ENCODE measurements around the gene SLC35G2.
"Not testable (repeated sequence)": the region's sequence is repeated elsewhere in the genome, so short reads cannot be mapped to it uniquely, and the experiment has no call there.

The SLC35G2 gene

GRCh38 chr3:136893848-136894443, 75.0 kb downstream of the SLC35G2 start:
- Histone ChIP-seq H3K4me3 (ENCODE audit: severe bottlenecking) (no peak overlapping the region), H3K36me3 (ENCODE audit: low read depth) (peaks cover 22% of the 10 kb centered on the region), H3K4me1 (ENCODE audit: insufficient read depth, poor library complexity, severe bottlenecking) (peaks cover 13% of the 10 kb centered on the region), H3K27ac (ENCODE audit: poor library complexity, severe bottlenecking) (peak overlapping the region; percentile 35), H3K27me3 (ENCODE audit: insufficient read depth, poor library complexity, severe bottlenecking) (no peaks in the 10 kb centered on the region), H3K9me3 (ENCODE audit: severe bottlenecking) (no peaks in the 10 kb centered on the region)
- ATAC-seq (ENCODE audit: low read depth) (peak; percentile 95), DNase-seq (ENCODE audit: low spot score) (no peak)
- no peak for TF ChIP-seq CTCF (IDR thresholded peaks at IDR 0.05; ENCODE audit: poor library complexity, severe bottlenecking)

DNA sequence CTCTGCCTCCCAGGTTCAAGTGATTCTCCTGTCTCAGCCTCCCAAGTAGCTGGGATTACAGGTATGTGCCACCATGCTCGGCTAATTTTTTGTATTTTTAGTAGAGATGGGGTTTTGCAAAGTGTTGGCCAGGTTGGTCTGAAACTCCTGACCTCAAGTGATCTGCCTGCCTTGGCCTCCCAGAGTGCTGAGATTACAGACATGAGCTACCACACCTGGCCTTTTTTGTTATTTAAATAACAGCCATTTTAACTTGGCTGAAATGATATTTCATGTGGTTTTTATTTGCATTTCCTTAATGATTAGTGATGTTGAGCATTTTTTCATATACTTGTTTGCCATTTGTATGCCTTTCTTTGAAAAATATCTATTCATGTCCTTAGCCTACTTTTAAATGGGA, 78.2 kb downstream of the SLC35G2 start:
- Histone ChIP-seq H3K36me3 (ENCODE audit: low read depth) (peaks cover 26% of the 10 kb centered on the region), H3K4me1 (ENCODE audit: insufficient read depth, poor library complexity, severe bottlenecking) (peaks cover 13% of the 10 kb centered on the region)
- DNase-seq (ENCODE audit: low spot score); H3K4me3 ChIP-seq (ENCODE audit: severe bottlenecking); H3K27ac ChIP-seq (ENCODE audit: poor library complexity, severe bottlenecking); H3K9me3 ChIP-seq (ENCODE audit: severe bottlenecking); H3K27me3 ChIP-seq (ENCODE audit: insufficient read depth, poor library complexity, severe bottlenecking); ATAC-seq (ENCODE audit: low read depth): not testable (repeated sequence)

- no peak overlapping the region for H3K27ac ChIP-seq (ENCODE audit: poor library complexity, severe bottlenecking)
- H3K4me3 ChIP-seq (ENCODE audit: severe bottlenecking) = no peak overlapping the region
- no peaks in the 10 kb centered on the region for H3K9me3 ChIP-seq (ENCODE audit: severe bottlenecking)
- H3K36me3 ChIP-seq (ENCODE audit: low read depth) = peaks cover 30% of the 10 kb centered on the region
- ATAC-seq (ENCODE audit: low read depth) (no peak), DNase-seq (ENCODE audit: low spot score) (no peak)
- peaks cover 8% of the 10 kb centered on the region for H3K4me1 ChIP-seq (ENCODE audit: insufficient read depth, poor library complexity, severe bottlenecking)
- no peaks in the 10 kb centered on the region for H3K27me3 ChIP-seq (ENCODE audit: insufficient read depth, poor library complexity, severe bottlenecking)
- TF ChIP-seq CTCF (IDR thresholded peaks at IDR 0.05; ENCODE audit: poor library complexity, severe bottlenecking) = no peak
Observed at GRCh38 chr3:136898549-136898948, 79.6 kb downstream of the SLC35G2 start.

DNA sequence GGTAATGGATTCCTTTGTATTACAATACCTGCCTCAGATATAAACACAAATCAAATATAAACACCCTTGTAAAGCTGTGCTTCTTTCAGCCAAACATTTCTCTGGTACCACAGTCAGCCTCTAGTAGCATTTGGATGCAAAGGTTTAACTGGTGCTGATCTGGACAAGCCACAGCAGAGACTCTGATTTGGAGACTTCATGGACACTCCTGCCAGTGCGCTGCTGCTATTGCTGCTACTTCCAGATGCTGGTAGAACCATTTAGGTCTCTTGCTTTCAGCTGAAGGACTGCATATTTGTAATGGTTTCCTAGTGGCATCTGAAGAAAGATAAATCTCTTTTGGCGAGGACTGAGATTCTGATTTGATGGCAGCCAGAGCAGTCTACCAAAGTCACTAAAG, 80.0 kb downstream of the SLC35G2 start:
- ATAC-seq (ENCODE audit: low read depth) = no peak
- no peak overlapping the region for H3K27ac ChIP-seq (ENCODE audit: poor library complexity, severe bottlenecking)
- peaks cover 4% of the 10 kb centered on the region for H3K4me1 ChIP-seq (ENCODE audit: insufficient read depth, poor library complexity, severe bottlenecking)
- H3K4me3 ChIP-seq (ENCODE audit: severe bottlenecking) = no peak overlapping the region
- no peak for DNase-seq (ENCODE audit: low spot score)
- peaks cover 30% of the 10 kb centered on the region for H3K36me3 ChIP-seq (ENCODE audit: low read depth)
- no peak for TF ChIP-seq CTCF (IDR thresholded peaks at IDR 0.05; ENCODE audit: poor library complexity, severe bottlenecking)
- peaks cover 3% of the 10 kb centered on the region for H3K9me3 ChIP-seq (ENCODE audit: severe bottlenecking)
- H3K27me3 ChIP-seq (ENCODE audit: insufficient read depth, poor library complexity, severe bottlenecking) = no peaks in the 10 kb centered on the region

DNA sequence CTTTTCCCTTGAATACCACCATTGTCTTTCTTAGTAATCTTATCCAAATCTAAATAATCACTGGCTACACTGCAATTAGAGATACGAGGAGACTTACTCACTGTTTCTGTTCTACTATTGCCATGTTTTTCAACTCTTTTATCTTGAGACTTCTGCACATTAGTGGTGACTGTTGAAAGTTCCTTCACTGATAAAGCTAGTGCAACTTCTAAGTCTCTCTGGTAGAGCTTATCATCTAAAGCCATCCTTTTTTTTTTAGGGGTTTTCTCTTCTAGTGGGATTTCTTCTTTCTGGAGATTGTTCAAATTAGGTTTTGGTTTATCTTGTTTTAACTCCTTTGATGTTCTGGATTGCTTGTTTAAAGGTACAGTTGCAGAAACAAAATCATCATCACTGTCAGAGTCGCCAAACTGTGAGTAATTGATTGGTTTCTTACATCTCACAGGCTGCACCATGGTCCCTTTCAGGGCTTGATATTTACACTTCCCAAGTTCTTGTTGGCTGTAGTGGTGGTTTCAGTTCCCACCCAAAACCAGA, 80.8 kb downstream of the SLC35G2 start:
- H3K36me3 ChIP-seq (ENCODE audit: low read depth) = peaks cover 30% of the 10 kb centered on the region
- TF ChIP-seq CTCF (IDR thresholded peaks at IDR 0.05; ENCODE audit: poor library complexity, severe bottlenecking) = no peak

DNA sequence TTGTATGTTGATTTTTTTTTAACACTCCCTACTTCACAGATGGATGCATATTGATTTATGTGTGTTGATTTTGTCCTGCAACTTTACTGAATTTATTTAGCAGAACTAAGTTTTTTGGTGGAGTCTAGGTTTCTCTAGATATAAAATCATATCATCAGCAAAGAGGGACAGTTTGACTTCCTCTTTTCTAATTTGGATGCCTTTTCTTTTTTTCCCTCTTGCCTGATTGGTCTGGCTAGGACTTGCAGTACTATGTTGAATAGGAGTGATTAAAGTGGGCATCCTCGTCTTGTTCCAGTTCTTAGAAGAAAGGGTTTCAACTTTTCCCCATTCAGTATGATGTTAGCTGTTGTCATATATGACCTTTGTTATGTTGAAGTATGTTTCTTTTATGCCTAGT, 81.8 kb downstream of the SLC35G2 start:
- DNase-seq (ENCODE audit: low spot score); H3K4me3 ChIP-seq (ENCODE audit: severe bottlenecking); H3K27ac ChIP-seq (ENCODE audit: poor library complexity, severe bottlenecking): not testable (repeated sequence)

More for the DNA sequence above, 80.8 kb downstream of the SLC35G2 start:
- no peak overlapping the region for H3K4me3 ChIP-seq (ENCODE audit: severe bottlenecking)
- no peaks in the 10 kb centered on the region for H3K4me1 ChIP-seq (ENCODE audit: insufficient read depth, poor library complexity, severe bottlenecking)
- H3K27ac ChIP-seq (ENCODE audit: poor library complexity, severe bottlenecking) = no peak overlapping the region
- H3K27me3 ChIP-seq (ENCODE audit: insufficient read depth, poor library complexity, severe bottlenecking) = no peaks in the 10 kb centered on the region
- H3K9me3 ChIP-seq (ENCODE audit: severe bottlenecking) = peaks cover 8% of the 10 kb centered on the region
- no peak for DNase-seq (ENCODE audit: low spot score)
- no peak for ATAC-seq (ENCODE audit: low read depth)

More for the DNA sequence above, 81.8 kb downstream of the SLC35G2 start:
- not testable (repeated sequence) for H3K4me1 ChIP-seq (ENCODE audit: insufficient read depth, poor library complexity, severe bottlenecking); H3K9me3 ChIP-seq (ENCODE audit: severe bottlenecking); ATAC-seq (ENCODE audit: low read depth); H3K27me3 ChIP-seq (ENCODE audit: insufficient read depth, poor library complexity, severe bottlenecking)
- H3K36me3 ChIP-seq (ENCODE audit: low read depth) = peaks cover 27% of the 10 kb centered on the region
